GM21423 (cell line): Measurements from ENCODE around the gene PTPRF.
"Not testable (repeated sequence)": the region's sequence is repeated elsewhere in the genome, so short reads cannot be mapped to it uniquely, and the experiment has no call there.

Experiments used
- ATAC-seq: cut with Tn5 transposase; IDR thresholded peaks from one replicate; pipeline ENCODE4 v1.9.1; 2021; ENCODE audit warnings: mild to moderate bottlenecking, moderate library complexity; ENCODE audit not compliant: unreplicated experiment

PTPRF gene

GRCh38 chr1:43537423-43538142 lies 6.9 kb downstream of the PTPRF start:
- no peak for ATAC-seq

GRCh38 chr1:43538143-43538487 lies 7.4 kb downstream of the PTPRF start:
- no peak for ATAC-seq

GRCh38 chr1:43538969-43539368 lies 8.3 kb downstream of the PTPRF start:
- ATAC-seq, result no peak

GRCh38 chr1:43539726-43540434 lies 9.2 kb downstream of the PTPRF start:
- ATAC-seq, result no peak

- ATAC-seq, result no peak
Measured at GRCh38 chr1:43540653-43541071, 10.0 kb downstream of the PTPRF start.

- no peak for ATAC-seq
Measured at GRCh38 chr1:43541141-43541540, 10.5 kb downstream of the PTPRF start.

- ATAC-seq, result no peak
Measured at GRCh38 chr1:43541721-43542401, 11.2 kb downstream of the PTPRF start.

- no peak for ATAC-seq
Measured at GRCh38 chr1:43542527-43543458, 12.1 kb downstream of the PTPRF start.

- no peak for ATAC-seq
Measured at GRCh38 chr1:43543567-43543966, 12.9 kb downstream of the PTPRF start.

- ATAC-seq, result no peak
Measured at GRCh38 chr1:43545339-43545694, 14.6 kb downstream of the PTPRF start.

GRCh38 chr1:43545695-43546387 lies 15.2 kb downstream of the PTPRF start:
- ATAC-seq, result no peak

- no peak for ATAC-seq
Measured at GRCh38 chr1:43546388-43547100, 15.9 kb downstream of the PTPRF start.

GRCh38 chr1:43547538-43548072 lies 16.9 kb downstream of the PTPRF start:
- no peak for ATAC-seq

- ATAC-seq, result no peak
Measured at GRCh38 chr1:43548285-43549271, 17.9 kb downstream of the PTPRF start.

- ATAC-seq, result not testable (repeated sequence)
Measured at GRCh38 chr1:43549394-43549793, 18.7 kb downstream of the PTPRF start.

- ATAC-seq, result no peak
Measured at GRCh38 chr1:43549921-43550597, 19.4 kb downstream of the PTPRF start.

GRCh38 chr1:43550598-43551246 lies 20.0 kb downstream of the PTPRF start:
- ATAC-seq, result no peak
